Neural progenitor cell (in vitro differentiated cells): ENCODE measurements around the gene SYNCRIP. TPM values are rescaled to one million over a fixed set of nuclear protein-coding genes. Genes with fewer than 3 reads are reported as not detected.

Experiments
- DNase-seq: peaks from one replicate; pipeline ENCODE4 v3.0.0-alpha.2; 2016; ENCODE audit warnings: low spot score
- H2AFZ ChIP-seq: fragments of 200-600 bp; sonication (generic); replicated peaks from 2 replicates; pipeline ENCODE4 v1.6.1; 2016; ENCODE audit warnings: antibody characterized with exemption
- H3F3A ChIP-seq: fragments of 200-600 bp; sonication (generic); 2 replicates; pipeline ENCODE4 v1.6.1; 2016; ENCODE audit warnings: antibody characterized with exemption, low read depth
- H3K27ac ChIP-seq: fragments of 200-600 bp; sonication (generic); 2 replicates; pipeline ENCODE4 v1.5.1; 2016; ENCODE audit warnings: mild to moderate bottlenecking
- H3K27me3 ChIP-seq: fragments of 200-600 bp; sonication (generic); 2 replicates; pipeline ENCODE4 v1.6.1; 2016; ENCODE audit warnings: mild to moderate bottlenecking, moderate library complexity
- H3K36me3 ChIP-seq: fragments of 200-600 bp; sonication (generic); 2 replicates; pipeline ENCODE4 v1.5.1; 2016
- H3K4me1 ChIP-seq: fragments of 200-600 bp; sonication (generic); 2 replicates; pipeline ENCODE4 v1.6.1; 2016; ENCODE audit warnings: mixed run types
- H3K4me2 ChIP-seq: fragments of 200-600 bp; sonication (generic); 2 replicates; pipeline ENCODE4 v1.6.1; 2016
- H3K4me3 ChIP-seq: fragments of 200-600 bp; sonication (generic); 2 replicates; pipeline ENCODE4 v1.5.1; 2016
- H3K79me2 ChIP-seq: fragments of 200-600 bp; sonication (generic); 2 replicates; pipeline ENCODE4 v1.6.1; 2016; ENCODE audit warnings: low read depth
- H3K9ac ChIP-seq: fragments of 200-600 bp; sonication (generic); 2 replicates; pipeline ENCODE4 v1.6.1; 2016
- H3K9me3 ChIP-seq: fragments of 200-600 bp; sonication (generic); 2 replicates; pipeline ENCODE4 v1.5.1; 2016; ENCODE audit warnings: low read depth
- H4K20me1 ChIP-seq: fragments of 200-600 bp; sonication (generic); 2 replicates; pipeline ENCODE4 v1.6.1; 2016; ENCODE audit warnings: low read depth
- H3K27ac Mint-ChIP-seq: 3 replicates; pipeline ENCODE4 v1.8.0; 2021; ENCODE audit warnings: mixed read lengths
- H3K27me3 Mint-ChIP-seq: 2 replicates; pipeline ENCODE4 v1.8.0; 2022; ENCODE audit warnings: low read depth, mild to moderate bottlenecking, inconsistent platforms, moderate library complexity, mixed read lengths; ENCODE audit not compliant: insufficient read depth
- H3K36me3 Mint-ChIP-seq: 3 replicates; pipeline ENCODE4 v1.8.0; 2021; ENCODE audit warnings: mixed read lengths
- H3K4me1 Mint-ChIP-seq: 3 replicates; pipeline ENCODE4 v1.8.0; 2021; ENCODE audit warnings: mixed read lengths
- H3K4me3 Mint-ChIP-seq: 3 replicates; pipeline ENCODE4 v1.8.0; 2021; ENCODE audit warnings: mild to moderate bottlenecking, moderate library complexity, mixed read lengths
- H3K9me3 Mint-ChIP-seq: 3 replicates; pipeline ENCODE4 v1.8.0; 2020; ENCODE audit warnings: mixed read lengths
- CTCF ChIP-seq: fragments of 200-600 bp; sonication (generic); IDR thresholded peaks from 2 replicates; pipeline ENCODE4 v1.5.1; 2017; ENCODE audit warnings: antibody characterized with exemption, mild to moderate bottlenecking
- EZH2 ChIP-seq: fragments of 200-600 bp; sonication (generic); IDR thresholded peaks from 2 replicates; pipeline ENCODE4 v1.6.1; 2017; ENCODE audit warnings: antibody characterized with exemption, mild to moderate bottlenecking, moderate library complexity
- EZH2phosphoT487 ChIP-seq: fragments of 200-600 bp; sonication (generic); IDR thresholded peaks from 2 replicates; pipeline ENCODE4 v1.6.1; 2017; ENCODE audit warnings: antibody characterized with exemption
- total RNA-seq: library from RNA; depleted of rRNA; stranded (reverse); fragments of >200 nt; gene quantifications from 2 replicates; pipeline ENCODE4 v1.2.3, GENCODE V29; 2015; ENCODE audit warnings: low replicate concordance

SYNCRIP gene
- total RNA-seq, 1 donor from 2014 or later = 150 TPM

- H4K20me1 ChIP-seq = peaks cover 68% of the 10 kb centered on the region
- no peaks in the 10 kb centered on the region for H3K27me3 ChIP-seq
- no peak overlapping the region for H3K4me3 ChIP-seq
- Mint-ChIP-seq H3K4me1 (no peaks in the 10 kb centered on the region), H3K27me3 (no peaks in the 10 kb centered on the region), H3K27ac (no peak overlapping the region), H3K4me3 (no peak overlapping the region), H3K36me3 (peaks cover 41% of the 10 kb centered on the region), H3K9me3 (no peaks in the 10 kb centered on the region)
- H3K9me3 ChIP-seq = no peaks in the 10 kb centered on the region
- no peak overlapping the region for H3K27ac ChIP-seq
- DNase-seq = no peak
- peaks cover 97% of the 10 kb centered on the region for H3K79me2 ChIP-seq
- no peak overlapping the region for H2AFZ ChIP-seq
- no peak overlapping the region for H3K4me2 ChIP-seq
- H3K9ac ChIP-seq = no peak overlapping the region
- TF ChIP-seq EZH2 = no peak
- TF ChIP-seq EZH2phosphoT487 = no peak
- no peak for TF ChIP-seq CTCF
- H3K36me3 ChIP-seq = peaks cover 39% of the 10 kb centered on the region
- H3K4me1 ChIP-seq = no peaks in the 10 kb centered on the region
- no peaks in the 10 kb centered on the region for H3F3A ChIP-seq
These were observed 22.4 kb downstream of the SYNCRIP start for GRCh38 chr6:85620308-85620707.

GRCh38 chr6:85614780-85615179, 27.9 kb downstream of the SYNCRIP start:
- no peaks in the 10 kb centered on the region for H3K9me3 ChIP-seq
- Mint-ChIP-seq H3K36me3 (peaks cover 36% of the 10 kb centered on the region), H3K9me3 (no peaks in the 10 kb centered on the region), H3K27me3 (no peaks in the 10 kb centered on the region), H3K4me1 (no peaks in the 10 kb centered on the region), H3K27ac (peak overlapping the region; percentile 16), H3K4me3 (no peak overlapping the region)
- H3K9ac ChIP-seq = no peak overlapping the region
- H3K4me2 ChIP-seq = no peak overlapping the region
- no peak overlapping the region for H3K4me3 ChIP-seq
- peaks cover 69% of the 10 kb centered on the region for H3K36me3 ChIP-seq
- H3K79me2 ChIP-seq = peaks cover 52% of the 10 kb centered on the region
- H2AFZ ChIP-seq = no peak overlapping the region
- H3K4me1 ChIP-seq = no peaks in the 10 kb centered on the region
- no peak for TF ChIP-seq EZH2
- no peak for TF ChIP-seq EZH2phosphoT487
- TF ChIP-seq CTCF = no peak
- no peaks in the 10 kb centered on the region for H3K27me3 ChIP-seq
- H4K20me1 ChIP-seq = peaks cover 36% of the 10 kb centered on the region
- no peak overlapping the region for H3K27ac ChIP-seq
- H3F3A ChIP-seq = peaks cover 27% of the 10 kb centered on the region
- DNase-seq = no peak

GRCh38 chr6:85612690-85613474, 29.8 kb downstream of the SYNCRIP start:
- Mint-ChIP-seq H3K27me3 (no peaks in the 10 kb centered on the region), H3K9me3 (no peaks in the 10 kb centered on the region), H3K36me3 (peaks cover 35% of the 10 kb centered on the region), H3K4me1 (no peaks in the 10 kb centered on the region), H3K4me3 (no peak overlapping the region), H3K27ac (no peak overlapping the region)
- H3K4me1 ChIP-seq = no peaks in the 10 kb centered on the region
- H3K9me3 ChIP-seq = no peaks in the 10 kb centered on the region
- H3K79me2 ChIP-seq = peaks cover 33% of the 10 kb centered on the region
- no peaks in the 10 kb centered on the region for H3K27me3 ChIP-seq
- H2AFZ ChIP-seq = no peak overlapping the region
- TF ChIP-seq EZH2phosphoT487 = no peak
- TF ChIP-seq EZH2 = no peak
- TF ChIP-seq CTCF = no peak
- H3K4me2 ChIP-seq = no peak overlapping the region
- H3K27ac ChIP-seq = no peak overlapping the region
- DNase-seq = no peak
- peaks cover 65% of the 10 kb centered on the region for H3K36me3 ChIP-seq
- H3K4me3 ChIP-seq = no peak overlapping the region
- no peak overlapping the region for H3K9ac ChIP-seq
- peaks cover 36% of the 10 kb centered on the region for H3F3A ChIP-seq
- peaks cover 36% of the 10 kb centered on the region for H4K20me1 ChIP-seq
